Lower lobe of right lung (tissue), 2 donors: ENCODE results near the gene GLUD1. TPM values are rescaled to one million over a fixed set of nuclear protein-coding genes. Genes with fewer than 3 reads are reported as not detected.
"Not testable (repeated sequence)": the region's sequence is repeated elsewhere in the genome, so short reads cannot be mapped to it uniquely, and the experiment has no call there.

Experiments
- ATAC-seq, 2 donors: fragments of 200-7000 bp; cut with Tn5 transposase; one replicate each; pipeline ENCODE4 v1.9.1; 2020 to 2022; ENCODE audit warnings: mild to moderate bottlenecking in 2 of 2, moderate library complexity in 2 of 2
- DNase-seq: peaks from one replicate; pipeline ENCODE4 v3.0.0-alpha.2; 2020
- H3K27ac ChIP-seq: fragments of 200-600 bp; one replicate; pipeline ENCODE4 v1.8.0; 2022
- H3K27me3 ChIP-seq: fragments of 200-600 bp; one replicate; pipeline ENCODE4 v1.8.0; 2022; ENCODE audit warnings: low read depth
- H3K36me3 ChIP-seq: fragments of 200-600 bp; one replicate; pipeline ENCODE4 v1.8.0; 2022; ENCODE audit warnings: mild to moderate bottlenecking
- H3K4me1 ChIP-seq: fragments of 200-600 bp; one replicate; pipeline ENCODE4 v1.8.0; 2022
- H3K4me3 ChIP-seq: fragments of 200-600 bp; one replicate; pipeline ENCODE4 v1.8.0; 2022; ENCODE audit warnings: mild to moderate bottlenecking
- H3K9me3 ChIP-seq: fragments of 200-600 bp; one replicate; pipeline ENCODE4 v1.8.0; 2022
- intact Hi-C: fragments of 100-400 bp; cut with DNase I; formaldehyde crosslinking; loops from one replicate; pipeline ENCODE4 v1.11.0; 2022
- total RNA-seq: library from RNA; stranded (reverse); fragmentation: NEBNext Ultra II Directional; extraction: Animal tissue kit (Norgen Biotek cat#: 25700); gene quantifications from one replicate; pipeline ENCODE4 v1.2.1, GENCODE V29; 2021
- TF ChIP-seq, protein P1 (sequence below): fragments of 200-600 bp; IDR thresholded peaks from one replicate; pipeline ENCODE4 v1.8.0; 2022; ENCODE audit warnings: antibody characterized with exemption, mild to moderate bottlenecking
- donor health status: DM: no; HTN: yes; CAD: no; lungs with severe emphysema.

Gene GLUD1
- total RNA-seq, 1 donor from 2014 or later = 125 TPM

GRCh38 chr10:87038286-87038717 lies 56.3 kb downstream of the GLUD1 start:
- TF ChIP-seq, protein P1, sequence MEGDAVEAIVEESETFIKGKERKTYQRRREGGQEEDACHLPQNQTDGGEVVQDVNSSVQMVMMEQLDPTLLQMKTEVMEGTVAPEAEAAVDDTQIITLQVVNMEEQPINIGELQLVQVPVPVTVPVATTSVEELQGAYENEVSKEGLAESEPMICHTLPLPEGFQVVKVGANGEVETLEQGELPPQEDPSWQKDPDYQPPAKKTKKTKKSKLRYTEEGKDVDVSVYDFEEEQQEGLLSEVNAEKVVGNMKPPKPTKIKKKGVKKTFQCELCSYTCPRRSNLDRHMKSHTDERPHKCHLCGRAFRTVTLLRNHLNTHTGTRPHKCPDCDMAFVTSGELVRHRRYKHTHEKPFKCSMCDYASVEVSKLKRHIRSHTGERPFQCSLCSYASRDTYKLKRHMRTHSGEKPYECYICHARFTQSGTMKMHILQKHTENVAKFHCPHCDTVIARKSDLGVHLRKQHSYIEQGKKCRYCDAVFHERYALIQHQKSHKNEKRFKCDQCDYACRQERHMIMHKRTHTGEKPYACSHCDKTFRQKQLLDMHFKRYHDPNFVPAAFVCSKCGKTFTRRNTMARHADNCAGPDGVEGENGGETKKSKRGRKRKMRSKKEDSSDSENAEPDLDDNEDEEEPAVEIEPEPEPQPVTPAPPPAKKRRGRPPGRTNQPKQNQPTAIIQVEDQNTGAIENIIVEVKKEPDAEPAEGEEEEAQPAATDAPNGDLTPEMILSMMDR = no peak
- H3K27me3 ChIP-seq = no peaks in the 10 kb centered on the region
- DNase-seq (no peak), ATAC-seq (peak in 1 of 2 donors; percentile 41)
- intact Hi-C loops = no loop called here
- H3K4me1 ChIP-seq = no peaks in the 10 kb centered on the region
- H3K9me3 ChIP-seq = no peaks in the 10 kb centered on the region
- no peaks in the 10 kb centered on the region for H3K36me3 ChIP-seq
- H3K4me3 ChIP-seq = no peak overlapping the region
- no peak overlapping the region for H3K27ac ChIP-seq

DNA sequence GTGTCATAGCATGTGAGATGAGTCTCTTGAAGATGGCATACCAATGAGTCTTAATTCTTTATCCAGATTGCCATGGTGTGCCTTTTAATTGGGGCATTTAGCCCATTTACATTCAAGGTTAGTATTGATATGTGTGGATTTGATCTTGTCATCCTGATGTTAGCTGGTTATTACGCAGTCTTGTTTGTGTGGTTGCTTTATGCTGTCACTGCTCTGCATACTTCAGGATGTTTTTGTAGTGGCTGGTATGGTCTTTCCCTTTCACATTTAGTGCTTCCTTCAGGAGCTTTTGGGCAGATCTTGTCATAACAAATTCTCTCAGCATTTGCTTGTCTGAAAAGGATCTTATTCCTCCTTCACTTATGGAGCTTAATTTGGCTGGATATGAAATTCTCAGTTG lies 58.0 kb downstream of the GLUD1 start:
- no peaks in the 10 kb centered on the region for H3K9me3 ChIP-seq
- H3K4me3 ChIP-seq = no peak overlapping the region
- intact Hi-C loops = no loop called here
- ATAC-seq (no peak), DNase-seq (no peak)
- no peak overlapping the region for H3K27ac ChIP-seq
- TF ChIP-seq, protein P1 = no peak
- no peaks in the 10 kb centered on the region for H3K4me1 ChIP-seq
- H3K27me3 ChIP-seq = no peaks in the 10 kb centered on the region
- no peaks in the 10 kb centered on the region for H3K36me3 ChIP-seq

GRCh38 chr10:87030912-87031635 lies 63.6 kb downstream of the GLUD1 start:
- TF ChIP-seq, protein P1 = no peak
- Histone ChIP-seq H3K27ac (no peak overlapping the region), H3K4me1 (no peaks in the 10 kb centered on the region), H3K36me3 (no peaks in the 10 kb centered on the region), H3K4me3 (no peak overlapping the region), H3K9me3 (no peaks in the 10 kb centered on the region), H3K27me3 (no peaks in the 10 kb centered on the region)
- no peak for ATAC-seq
- DNase-seq = no peak
- intact Hi-C loops = no loop called here

- not testable (repeated sequence) for H3K27me3 ChIP-seq
These were observed 64.2 kb downstream of the GLUD1 start for GRCh38 chr10:87030419-87030818.

GRCh38 chr10:87026747-87027508 lies 67.7 kb downstream of the GLUD1 start:
- H3K27me3 ChIP-seq, H3K4me1 ChIP-seq, H3K9me3 ChIP-seq, intact Hi-C loops, H3K4me3 ChIP-seq, DNase-seq, ATAC-seq, H3K27ac ChIP-seq, H3K36me3 ChIP-seq: not testable (repeated sequence)

More at GRCh38 chr10:87030419-87030818, 64.2 kb downstream of the GLUD1 start:
- H3K4me1 ChIP-seq, H3K4me3 ChIP-seq, H3K9me3 ChIP-seq, H3K36me3 ChIP-seq, ATAC-seq, H3K27ac ChIP-seq, intact Hi-C loops, DNase-seq: not testable (repeated sequence)

DNA sequence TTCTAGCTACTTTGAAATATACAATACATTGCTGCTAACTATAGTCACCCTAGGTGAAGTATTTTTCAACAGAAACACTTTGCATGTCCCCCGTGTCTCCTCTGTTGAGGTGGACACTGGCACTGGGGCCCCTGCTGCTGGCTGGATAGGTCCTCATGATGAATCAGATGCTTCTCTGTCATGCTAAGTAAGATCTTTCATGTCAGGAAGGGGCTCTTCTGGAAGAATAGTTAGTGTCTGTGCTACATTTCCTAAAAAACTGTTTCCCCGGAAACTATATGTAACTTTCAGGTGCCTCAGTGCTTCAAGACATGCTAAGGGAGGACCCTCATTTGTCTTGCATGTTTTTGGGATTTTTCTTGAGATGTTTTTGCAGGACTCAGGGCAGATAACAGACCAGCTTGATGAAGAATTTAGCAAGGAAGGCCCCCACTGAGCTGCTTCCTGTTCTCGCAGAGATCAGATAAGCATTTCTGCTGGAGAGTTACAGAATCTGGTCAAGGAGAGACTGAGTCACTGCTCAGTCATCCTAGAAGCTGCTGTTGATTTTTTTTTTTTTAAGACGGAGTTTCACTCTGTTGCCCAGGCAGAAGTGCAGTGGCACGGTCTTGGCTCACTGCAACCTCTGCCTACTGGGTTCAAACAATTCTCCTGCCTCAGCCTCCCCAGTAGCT lies 69.2 kb downstream of the GLUD1 start:
- ATAC-seq, intact Hi-C loops, H3K27me3 ChIP-seq, DNase-seq, H3K27ac ChIP-seq, H3K4me1 ChIP-seq, H3K4me3 ChIP-seq, H3K36me3 ChIP-seq, H3K9me3 ChIP-seq: not testable (repeated sequence)

- H3K9me3 ChIP-seq, H3K36me3 ChIP-seq, H3K4me3 ChIP-seq, H3K27me3 ChIP-seq, H3K4me1 ChIP-seq, H3K27ac ChIP-seq, intact Hi-C loops, ATAC-seq, DNase-seq: not testable (repeated sequence)
These were observed 74.6 kb downstream of the GLUD1 start, which contains the start of gene FAM25A for GRCh38 chr10:87020056-87020455. FAM25A (plus strand) TSS chr10:87020294; CDS start chr10:87020325, 31 bp downstream.

DNA sequence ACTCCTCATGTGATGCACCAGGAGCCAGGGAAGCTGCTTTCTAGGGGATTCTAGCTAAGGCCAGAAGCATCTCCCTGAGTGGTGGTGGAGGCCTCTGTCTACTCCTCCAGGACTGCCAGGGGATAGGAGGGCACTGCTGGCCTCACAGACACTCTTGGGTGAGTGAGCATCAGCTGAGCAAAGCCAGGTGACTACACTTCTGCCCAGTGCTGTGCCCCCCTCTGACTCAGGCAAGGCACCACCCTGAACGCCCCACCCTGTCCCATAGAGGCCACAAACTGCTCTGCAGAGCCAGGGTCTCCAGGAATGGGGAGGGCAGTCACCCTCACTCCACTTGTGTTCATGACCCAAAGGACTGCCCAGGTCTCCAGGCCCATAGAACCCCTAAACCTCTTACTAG lies 75.1 kb downstream of the GLUD1 start:
- H3K4me3 ChIP-seq, H3K27ac ChIP-seq, DNase-seq, intact Hi-C loops, ATAC-seq, H3K4me1 ChIP-seq, H3K27me3 ChIP-seq, H3K9me3 ChIP-seq, H3K36me3 ChIP-seq: not testable (repeated sequence)

DNA sequence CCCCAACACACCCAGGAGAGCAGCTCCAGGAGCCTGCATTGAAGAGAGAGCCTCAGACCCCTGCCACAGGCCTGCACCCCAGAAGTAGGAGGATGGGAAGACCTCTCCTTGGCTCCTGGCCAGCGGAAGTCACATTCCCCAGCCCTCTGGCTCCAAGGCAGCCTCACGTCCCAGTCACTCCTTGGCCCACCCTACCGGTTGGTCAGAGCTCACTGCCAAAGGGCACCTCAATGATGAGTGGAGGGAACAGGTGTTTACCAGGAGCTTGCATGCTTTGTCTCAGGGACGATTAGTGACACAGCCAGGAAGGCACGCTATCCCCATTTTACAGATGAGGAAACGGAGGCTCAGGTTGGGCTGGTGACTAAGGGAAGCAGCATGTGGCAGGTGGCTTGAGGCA lies 75.6 kb downstream of the GLUD1 start:
- intact Hi-C loops, DNase-seq, ATAC-seq, H3K4me3 ChIP-seq, H3K9me3 ChIP-seq, H3K27ac ChIP-seq, H3K27me3 ChIP-seq, H3K4me1 ChIP-seq, H3K36me3 ChIP-seq: not testable (repeated sequence)

DNA sequence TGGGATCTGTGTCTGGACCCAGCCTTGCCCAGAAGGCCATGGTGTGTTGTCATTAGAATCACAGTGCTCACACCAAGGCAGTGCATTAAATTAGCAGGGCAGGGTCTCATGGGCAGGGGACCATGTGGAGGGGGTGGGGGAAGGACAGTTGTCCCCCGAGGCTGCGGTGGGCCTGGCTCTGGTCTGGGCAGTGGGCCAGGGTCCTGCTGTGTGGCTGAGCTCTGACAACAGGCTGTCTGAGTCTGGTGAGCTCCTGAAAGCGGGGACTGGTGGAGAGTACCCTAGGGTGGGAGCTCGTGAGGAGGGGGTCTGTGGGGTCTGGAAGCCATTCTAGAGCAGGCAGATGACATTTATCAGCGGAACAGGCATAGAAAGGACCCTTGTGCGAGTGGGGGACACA lies 76.5 kb downstream of the GLUD1 start:
- DNase-seq, H3K36me3 ChIP-seq, intact Hi-C loops, H3K4me3 ChIP-seq, ATAC-seq, H3K27me3 ChIP-seq, H3K9me3 ChIP-seq, H3K27ac ChIP-seq, H3K4me1 ChIP-seq: not testable (repeated sequence)
